ENCODE data around the gene MINDY3. TPM values are rescaled to one million over a fixed set of nuclear protein-coding genes. Genes with fewer than 3 reads are reported as not detected.
"Not testable (repeated sequence)": the region's sequence is repeated elsewhere in the genome, so short reads cannot be mapped to it uniquely, and the experiment has no call there.

Gene MINDY3
- total RNA-seq, 1 donor: 43.6 TPM

DNA sequence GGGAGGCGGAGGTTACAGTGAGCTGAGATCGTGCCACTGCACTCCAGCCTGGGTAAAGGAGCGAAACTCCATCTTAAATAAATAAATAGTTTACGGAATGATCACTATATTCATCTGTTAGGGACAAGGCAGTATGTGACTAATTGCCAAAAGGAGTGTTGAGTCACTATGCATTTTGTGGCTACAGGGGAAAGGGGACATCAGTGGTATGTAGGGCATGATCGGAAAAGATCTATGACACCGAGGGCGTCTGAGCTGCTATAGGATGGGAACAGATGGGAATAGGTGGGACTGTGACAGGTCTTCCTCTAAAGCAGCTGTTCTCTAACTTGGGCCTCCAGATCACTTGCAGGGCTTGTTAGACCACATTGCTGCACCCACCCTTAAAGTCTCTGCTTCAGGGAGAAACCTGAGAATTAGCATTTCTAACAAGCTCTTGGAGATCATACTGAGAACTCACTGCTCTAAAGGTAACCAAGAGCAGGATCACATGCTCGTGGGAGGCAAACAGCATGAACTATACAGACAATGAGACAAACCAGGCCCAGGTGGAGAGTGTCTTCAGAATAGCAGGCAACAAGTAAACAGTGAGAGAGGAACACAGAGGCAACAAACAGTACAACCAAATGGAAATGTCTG lies 75.5 kb downstream of the MINDY3 start:
- DNase-seq (ENCODE audit: low read depth): no peak
- no peak overlapping the region for H3K4me3 ChIP-seq (ENCODE audit: low read depth, low read length)
- TF ChIP-seq, protein P1, sequence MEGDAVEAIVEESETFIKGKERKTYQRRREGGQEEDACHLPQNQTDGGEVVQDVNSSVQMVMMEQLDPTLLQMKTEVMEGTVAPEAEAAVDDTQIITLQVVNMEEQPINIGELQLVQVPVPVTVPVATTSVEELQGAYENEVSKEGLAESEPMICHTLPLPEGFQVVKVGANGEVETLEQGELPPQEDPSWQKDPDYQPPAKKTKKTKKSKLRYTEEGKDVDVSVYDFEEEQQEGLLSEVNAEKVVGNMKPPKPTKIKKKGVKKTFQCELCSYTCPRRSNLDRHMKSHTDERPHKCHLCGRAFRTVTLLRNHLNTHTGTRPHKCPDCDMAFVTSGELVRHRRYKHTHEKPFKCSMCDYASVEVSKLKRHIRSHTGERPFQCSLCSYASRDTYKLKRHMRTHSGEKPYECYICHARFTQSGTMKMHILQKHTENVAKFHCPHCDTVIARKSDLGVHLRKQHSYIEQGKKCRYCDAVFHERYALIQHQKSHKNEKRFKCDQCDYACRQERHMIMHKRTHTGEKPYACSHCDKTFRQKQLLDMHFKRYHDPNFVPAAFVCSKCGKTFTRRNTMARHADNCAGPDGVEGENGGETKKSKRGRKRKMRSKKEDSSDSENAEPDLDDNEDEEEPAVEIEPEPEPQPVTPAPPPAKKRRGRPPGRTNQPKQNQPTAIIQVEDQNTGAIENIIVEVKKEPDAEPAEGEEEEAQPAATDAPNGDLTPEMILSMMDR (IDR thresholded peaks at IDR 0.05; ENCODE audit: insufficient read depth, low read length): no peak

GRCh38 chr10:15783941-15784636 lies 76.2 kb downstream of the MINDY3 start:
- TF ChIP-seq, protein P1 (IDR thresholded peaks at IDR 0.05; ENCODE audit: insufficient read depth, low read length): no peak
- H3K4me3 ChIP-seq (ENCODE audit: low read depth, low read length): no peak overlapping the region
- DNase-seq (ENCODE audit: low read depth): peak; percentile 8

DNA sequence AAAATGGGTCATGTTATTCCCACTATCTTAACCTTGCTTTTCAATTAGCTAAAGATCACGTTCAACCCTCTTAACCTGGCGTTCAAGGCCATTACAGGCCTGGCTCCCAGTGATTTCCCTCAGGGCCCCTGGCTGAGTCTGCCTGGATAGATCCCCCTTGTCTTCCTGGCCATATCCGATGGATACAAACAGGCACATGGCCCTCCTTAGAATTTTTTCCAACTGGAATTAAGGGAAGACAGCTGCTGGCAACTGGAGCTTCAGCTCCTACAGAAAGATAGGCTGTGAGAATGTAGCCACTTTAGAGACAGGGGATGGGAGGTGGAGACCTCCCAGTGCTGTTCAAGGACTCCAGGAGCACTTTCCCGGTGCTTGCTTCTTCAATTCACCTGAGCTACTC lies 77.5 kb downstream of the MINDY3 start:
- H3K4me3 ChIP-seq (ENCODE audit: low read depth, low read length): no peak overlapping the region
- TF ChIP-seq, protein P1 (IDR thresholded peaks at IDR 0.05; ENCODE audit: insufficient read depth, low read length): no peak
- DNase-seq (ENCODE audit: low read depth): no peak

- H3K4me3 ChIP-seq (ENCODE audit: low read depth, low read length): no peak overlapping the region
- DNase-seq (ENCODE audit: low read depth): no peak
- TF ChIP-seq, protein P1 (IDR thresholded peaks at IDR 0.05; ENCODE audit: insufficient read depth, low read length): no peak
Measured at GRCh38 chr10:15781381-15781960, 78.8 kb downstream of the MINDY3 start.

- DNase-seq (ENCODE audit: low read depth): peak; percentile 22
- TF ChIP-seq, protein P1 (IDR thresholded peaks at IDR 0.05; ENCODE audit: insufficient read depth, low read length): no peak
- H3K4me3 ChIP-seq (ENCODE audit: low read depth, low read length): no peak overlapping the region
Measured at GRCh38 chr10:15780353-15781135, 79.8 kb downstream of the MINDY3 start.

GRCh38 chr10:15775513-15775912 lies 84.8 kb downstream of the MINDY3 start:
- TF ChIP-seq, protein P1 (IDR thresholded peaks at IDR 0.05; ENCODE audit: insufficient read depth, low read length): no peak
- no peak overlapping the region for H3K4me3 ChIP-seq (ENCODE audit: low read depth, low read length)
- peak; percentile 82 for DNase-seq (ENCODE audit: low read depth)

DNA sequence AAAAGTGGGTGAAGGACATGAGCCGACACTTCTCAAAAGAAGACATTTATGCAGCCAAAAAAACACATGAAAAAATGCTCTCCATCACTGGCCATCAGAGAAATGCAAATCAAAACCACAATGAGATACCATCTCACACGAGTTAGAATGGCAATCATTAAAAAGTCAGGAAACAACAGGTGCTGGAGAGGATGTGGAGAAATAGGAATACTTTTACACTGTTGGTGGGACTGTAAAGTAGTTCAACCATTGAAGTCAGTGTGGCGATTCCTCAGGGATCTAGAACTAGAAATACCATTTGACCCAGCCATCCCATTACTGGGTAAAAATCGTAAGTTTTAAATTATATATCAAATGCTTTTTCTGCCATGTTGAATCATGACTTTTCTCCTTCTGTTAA lies 85.8 kb downstream of the MINDY3 start:
- H3K4me3 ChIP-seq (ENCODE audit: low read depth, low read length); DNase-seq (ENCODE audit: low read depth): not testable (repeated sequence)
